Measurements from ENCODE around the gene TMEM238L. TPM values are rescaled to one million over a fixed set of nuclear protein-coding genes. Genes with fewer than 3 reads are reported as not detected.

Gene TMEM238L
- total and polyA plus RNA-seq, 2 of the 4 experiments (the other 2 are of a cell fraction) = not detected

DNA sequence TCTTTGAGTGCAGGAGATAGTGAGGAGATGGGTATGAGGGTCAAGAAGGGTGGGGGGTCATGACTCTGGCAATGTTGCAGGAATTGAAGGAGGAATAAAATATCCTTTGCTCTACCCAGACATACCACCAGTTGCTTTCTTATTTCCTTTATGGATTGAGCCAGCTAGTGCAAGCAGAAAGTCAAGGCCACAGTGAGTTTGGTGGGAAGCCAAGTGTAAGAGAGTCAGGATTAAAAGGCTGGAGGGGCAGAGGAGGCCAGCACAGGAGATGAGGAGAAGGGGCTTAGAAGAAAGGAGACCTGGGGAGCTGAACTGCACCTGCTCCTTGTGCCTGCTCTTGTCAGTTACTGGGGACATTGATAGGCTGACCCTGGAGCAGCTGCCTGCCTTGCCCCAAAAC, 17.9 kb upstream of the TMEM238L start:
- H3K4ac ChIP-seq (ENCODE audit: low read depth, low read length) = no peak overlapping the region
- in situ Hi-C loops (cut with MboI; ENCODE audit: low sequenced_read_pairs) = no loop called here
- no peaks in the 10 kb centered on the region for H3K9me3 ChIP-seq (ENCODE audit: control insufficient read depth, insufficient read depth, low read length)
- no peaks in the 10 kb centered on the region for H3K9me1 ChIP-seq (ENCODE audit: insufficient read depth, low read length)
- no peak for ATAC-seq (ENCODE audit: low read depth)
- H2BK5ac ChIP-seq (ENCODE audit: low read depth, low read length, poor library complexity, severe bottlenecking) = no peak overlapping the region
- no peak overlapping the region for H3K9ac ChIP-seq (ENCODE audit: low read depth, low read length)
- TF ChIP-seq CEBPB (IDR thresholded peaks at IDR 0.05; ENCODE audit: low read depth, low read length) (no peak), RAD21 (IDR thresholded peaks at IDR 0.05; ENCODE audit: low read length) (no peak), MAFK (IDR thresholded peaks at IDR 0.05; ENCODE audit: low read depth, low read length) (no peak), SMC3 (IDR thresholded peaks at IDR 0.05; ENCODE audit: low read depth, low read length) (no peak), RCOR1 (IDR thresholded peaks at IDR 0.05; ENCODE audit: insufficient replicate concordance, low read length) (no peak), FOS (IDR thresholded peaks at IDR 0.05; ENCODE audit: low read depth, low read length) (no peak), POLR2A (IDR thresholded peaks at IDR 0.05; ENCODE audit: low read depth, low read length) (no peak), USF2 (IDR thresholded peaks at IDR 0.05; ENCODE audit: low read depth, low read length) (no peak)
- TF ChIP-seq, protein P1, sequence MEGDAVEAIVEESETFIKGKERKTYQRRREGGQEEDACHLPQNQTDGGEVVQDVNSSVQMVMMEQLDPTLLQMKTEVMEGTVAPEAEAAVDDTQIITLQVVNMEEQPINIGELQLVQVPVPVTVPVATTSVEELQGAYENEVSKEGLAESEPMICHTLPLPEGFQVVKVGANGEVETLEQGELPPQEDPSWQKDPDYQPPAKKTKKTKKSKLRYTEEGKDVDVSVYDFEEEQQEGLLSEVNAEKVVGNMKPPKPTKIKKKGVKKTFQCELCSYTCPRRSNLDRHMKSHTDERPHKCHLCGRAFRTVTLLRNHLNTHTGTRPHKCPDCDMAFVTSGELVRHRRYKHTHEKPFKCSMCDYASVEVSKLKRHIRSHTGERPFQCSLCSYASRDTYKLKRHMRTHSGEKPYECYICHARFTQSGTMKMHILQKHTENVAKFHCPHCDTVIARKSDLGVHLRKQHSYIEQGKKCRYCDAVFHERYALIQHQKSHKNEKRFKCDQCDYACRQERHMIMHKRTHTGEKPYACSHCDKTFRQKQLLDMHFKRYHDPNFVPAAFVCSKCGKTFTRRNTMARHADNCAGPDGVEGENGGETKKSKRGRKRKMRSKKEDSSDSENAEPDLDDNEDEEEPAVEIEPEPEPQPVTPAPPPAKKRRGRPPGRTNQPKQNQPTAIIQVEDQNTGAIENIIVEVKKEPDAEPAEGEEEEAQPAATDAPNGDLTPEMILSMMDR (conservative IDR thresholded peaks at IDR 0.05; ENCODE audit: low read depth, low read length) = no peak
- no peak overlapping the region for H3K4me3 ChIP-seq (ENCODE audit: insufficient read depth, low read depth, low read length)
- no peaks in the 10 kb centered on the region for H4K20me1 ChIP-seq (ENCODE audit: insufficient read depth, low read length)
- H3K27ac ChIP-seq (ENCODE audit: insufficient read depth, low read length) = no peak overlapping the region
- ChIA-PET CTCF (no interaction called here), POLR2A (ENCODE audit: unreplicated experiment) (no interaction called here)
- BruUV-seq (replicated peaks) = no TSS peak
- no peak for DNase-seq
- no peaks in the 10 kb centered on the region for H3K27me3 ChIP-seq (ENCODE audit: control insufficient read depth, insufficient read depth, low read length)
- intact Hi-C loops (cut with micrococcal nuclease) = no loop called here
- H3K56ac ChIP-seq (ENCODE audit: extremely low read depth, insufficient read depth, low read length) = no peak overlapping the region
- no peak overlapping the region for H2AK5ac ChIP-seq (ENCODE audit: low read depth, low read length)
- no peak overlapping the region for H2BK15ac ChIP-seq (ENCODE audit: low read depth, low read length)
- H3K79me1 ChIP-seq (ENCODE audit: low read depth in 1 of 2, low read length in 2 of 2) = no peaks in the 10 kb centered on the region
- H3K18ac ChIP-seq (ENCODE audit: low read depth, low read length) = no peak overlapping the region
- dilution Hi-C loops (cut with HindIII; ENCODE audit: low sequenced_read_pairs, unreplicated experiment) = no loop called here
- no peaks in the 10 kb centered on the region for H3K36me3 ChIP-seq (ENCODE audit: control insufficient read depth, insufficient read depth, low read length)
- no peak overlapping the region for H4K91ac ChIP-seq (ENCODE audit: insufficient read depth, low read depth, low read length)
- H2AFZ ChIP-seq (replicated peaks; ENCODE audit: low read length, poor library complexity) = no peak overlapping the region
- no peak overlapping the region for H4K5ac ChIP-seq (ENCODE audit: low read depth, low read length)
- H2BK20ac ChIP-seq (ENCODE audit: low read depth, low read length) = no peak overlapping the region
- no peak overlapping the region for H3K14ac ChIP-seq (replicated peaks; ENCODE audit: low read depth, low read length)
- H4K8ac ChIP-seq (ENCODE audit: low read depth in 2 of 2, low read length in 2 of 2) = no peak overlapping the region
- H3K4me1 ChIP-seq (ENCODE audit: control insufficient read depth, insufficient read depth, low read length) = no peaks in the 10 kb centered on the region
- no peak overlapping the region for H3K23ac ChIP-seq (ENCODE audit: low read depth, low read length)
- no peak overlapping the region for H2AK9ac ChIP-seq (replicated peaks; ENCODE audit: low read depth, low read length, poor library complexity)
- H2BK120ac ChIP-seq (ENCODE audit: low read depth, low read length) = no peak overlapping the region
- no peak overlapping the region for H3K4me2 ChIP-seq (ENCODE audit: low read depth, low read length)

All from IMR-90 (cell line).